ENCODE measurements around the gene SACM1L.
A peak's percentile ranks its signal among the peaks of the same experiment; 100 is the strongest.
"Not testable (repeated sequence)": the region's sequence is repeated elsewhere in the genome, so short reads cannot be mapped to it uniquely, and the experiment has no call there.

Gene SACM1L

DNA sequence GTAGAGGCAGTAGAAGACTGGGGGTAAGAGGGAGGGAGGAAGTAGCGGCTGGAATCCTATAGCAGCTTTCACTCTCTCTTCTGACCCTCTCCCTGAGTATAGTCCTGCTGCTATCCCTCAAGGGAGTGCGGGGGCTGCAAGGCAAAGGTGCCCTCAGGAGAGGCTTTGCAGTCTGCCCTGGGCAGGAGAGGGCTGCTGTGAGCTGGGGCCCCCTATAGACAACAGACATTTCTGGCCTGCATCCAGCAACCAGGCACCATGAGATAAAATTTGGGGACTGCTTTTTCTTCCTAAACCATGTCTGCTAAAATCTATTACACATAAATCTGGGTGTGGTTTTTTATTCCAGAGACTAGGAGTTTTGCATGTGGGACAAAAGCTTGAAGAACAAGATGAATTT, 48.0 kb downstream of the SACM1L start:
- DNase-seq (ENCODE audit: extremely low read depth in 1 of 2, low read depth in 1 of 2) = no peak

DNA sequence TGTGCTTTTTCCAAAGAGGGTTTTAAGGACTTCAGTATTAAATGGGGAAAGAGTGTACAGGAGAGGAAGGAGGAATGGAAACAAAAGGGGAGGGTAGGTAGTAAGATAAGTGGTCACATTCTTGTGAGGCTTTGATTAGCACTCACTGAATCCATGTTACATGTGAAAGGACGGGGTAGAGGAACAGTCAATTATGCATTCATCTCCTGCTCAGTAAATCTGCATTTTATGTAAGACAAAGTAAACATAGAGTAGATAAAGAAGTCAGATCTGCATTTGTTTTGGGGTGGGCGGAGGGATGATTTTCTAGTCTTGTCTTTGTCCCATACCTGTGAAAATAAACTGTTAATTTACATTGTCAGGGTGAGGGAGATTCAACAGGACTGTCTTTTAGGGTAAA, 50.8 kb downstream of the SACM1L start:
- no peak for DNase-seq (ENCODE audit: extremely low read depth in 1 of 2, low read depth in 1 of 2)

DNA sequence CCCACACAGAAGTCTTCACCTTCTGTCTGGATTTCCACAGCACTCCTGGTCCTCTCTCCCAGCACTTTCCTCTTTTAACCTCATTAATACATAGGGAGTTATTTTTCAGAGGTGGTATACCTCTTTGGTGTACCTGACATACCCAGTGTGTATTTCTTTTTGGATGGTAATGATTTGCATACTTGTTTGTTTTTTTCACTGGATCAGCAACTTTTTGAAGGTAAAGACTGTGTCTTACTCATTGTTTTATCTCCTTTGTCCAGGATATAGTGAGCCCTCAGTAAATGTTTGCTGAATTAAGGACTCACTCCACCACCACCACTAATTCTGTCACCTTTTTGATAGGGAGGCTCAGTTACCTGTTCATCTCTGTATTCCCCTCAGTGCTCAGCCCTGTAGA, 52.1 kb downstream of the SACM1L start:
- no peak for DNase-seq (ENCODE audit: extremely low read depth in 1 of 2, low read depth in 1 of 2)

DNA sequence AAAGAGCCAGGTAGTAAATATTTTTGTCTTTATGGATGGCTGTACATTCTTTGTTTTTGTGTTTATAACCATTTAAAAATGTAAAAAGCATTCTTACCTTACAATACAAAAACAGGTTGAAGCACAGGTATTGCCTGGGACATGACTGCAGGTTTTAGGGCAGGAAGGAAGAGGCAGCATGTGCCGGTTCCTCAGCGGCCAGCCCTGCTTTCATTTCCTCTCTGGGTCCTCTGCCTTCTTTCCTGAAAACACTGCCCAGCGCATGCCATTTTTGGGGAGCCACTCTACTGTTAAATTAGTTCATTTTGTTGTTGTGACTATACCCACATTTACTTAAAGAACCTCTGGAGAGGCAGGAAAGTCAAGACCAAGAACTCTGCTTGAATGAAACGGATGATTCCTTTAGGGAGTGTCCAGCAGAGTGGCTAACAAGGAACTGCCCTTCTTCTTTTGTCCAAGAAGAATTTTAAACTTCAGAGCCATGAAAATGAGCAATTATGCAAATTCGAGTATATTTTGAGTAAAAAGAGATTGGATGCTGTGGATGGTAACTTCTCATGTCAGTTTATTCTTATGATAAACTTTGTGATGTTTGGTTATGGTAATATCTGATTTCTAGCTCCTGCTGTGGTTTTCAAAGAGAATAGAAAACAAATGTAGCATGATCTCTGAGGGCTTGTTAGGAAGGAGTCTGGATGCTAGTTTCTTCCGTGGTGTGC, 52.7 kb downstream of the SACM1L start:
- DNase-seq (ENCODE audit: extremely low read depth in 1 of 2, low read depth in 1 of 2) = no peak

DNA sequence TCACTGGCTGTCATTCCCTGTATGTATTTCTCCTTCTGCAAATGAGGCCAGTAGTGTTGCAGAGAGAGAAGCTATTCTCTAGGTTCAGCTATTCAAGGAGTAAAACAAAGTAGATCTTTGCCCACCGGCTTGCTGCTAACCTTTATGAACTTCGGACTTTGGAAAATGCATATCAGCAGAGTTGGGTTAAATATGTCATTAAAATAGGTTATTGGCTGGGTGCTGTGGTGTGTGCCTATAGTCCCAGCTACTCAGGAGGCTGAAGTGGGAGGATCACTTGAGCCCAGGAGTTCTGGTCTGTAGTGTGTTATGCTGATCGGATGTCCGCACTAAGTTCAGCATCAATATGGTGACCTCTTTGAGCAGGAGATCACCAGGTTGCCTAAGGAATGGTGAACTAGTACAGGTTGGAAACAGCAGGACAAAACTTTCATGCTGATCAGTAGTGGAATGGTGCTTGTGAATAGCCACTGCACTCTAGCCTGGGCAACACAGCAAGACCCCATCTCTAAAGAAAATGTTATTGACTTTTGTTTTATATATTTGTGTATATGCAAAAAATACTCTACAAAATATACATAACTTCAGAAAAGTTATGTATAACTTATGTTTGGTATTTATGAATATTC, 53.4 kb downstream of the SACM1L start:
- DNase-seq (ENCODE audit: extremely low read depth in 1 of 2, low read depth in 1 of 2) = no peak

DNA sequence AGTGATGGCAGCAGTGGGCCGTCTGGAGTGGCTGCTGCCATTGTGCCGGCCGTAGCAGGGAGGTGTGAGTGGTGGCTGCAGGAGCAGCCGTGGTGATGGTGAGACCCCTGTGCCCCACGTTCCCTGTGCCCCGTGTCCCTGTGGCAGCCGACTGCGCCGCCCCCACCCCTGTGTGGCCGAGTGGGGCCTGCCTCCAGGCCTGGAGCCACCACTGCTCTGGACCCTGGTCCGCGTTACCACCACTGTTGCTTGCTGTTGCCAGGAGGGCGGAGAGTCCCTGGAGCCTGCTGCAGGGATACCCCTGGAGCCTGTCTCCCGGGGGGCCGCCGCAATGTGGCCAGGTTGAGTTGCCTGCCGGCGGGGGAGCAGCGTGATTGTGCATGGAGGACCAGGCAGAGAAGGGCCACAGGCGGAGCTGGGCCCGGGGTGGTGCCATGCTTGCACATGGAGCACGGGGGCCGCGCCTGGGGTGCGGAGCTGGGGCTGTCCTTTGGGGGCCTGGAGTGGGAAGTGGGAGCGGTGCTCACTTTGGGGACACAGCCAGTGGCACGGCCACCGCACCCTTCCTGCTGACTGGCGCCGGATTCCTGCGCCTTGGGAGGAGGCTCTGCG, 57.1 kb downstream of the SACM1L start:
- DNase-seq (ENCODE audit: extremely low read depth in 1 of 2, low read depth in 1 of 2) = no peak

DNA sequence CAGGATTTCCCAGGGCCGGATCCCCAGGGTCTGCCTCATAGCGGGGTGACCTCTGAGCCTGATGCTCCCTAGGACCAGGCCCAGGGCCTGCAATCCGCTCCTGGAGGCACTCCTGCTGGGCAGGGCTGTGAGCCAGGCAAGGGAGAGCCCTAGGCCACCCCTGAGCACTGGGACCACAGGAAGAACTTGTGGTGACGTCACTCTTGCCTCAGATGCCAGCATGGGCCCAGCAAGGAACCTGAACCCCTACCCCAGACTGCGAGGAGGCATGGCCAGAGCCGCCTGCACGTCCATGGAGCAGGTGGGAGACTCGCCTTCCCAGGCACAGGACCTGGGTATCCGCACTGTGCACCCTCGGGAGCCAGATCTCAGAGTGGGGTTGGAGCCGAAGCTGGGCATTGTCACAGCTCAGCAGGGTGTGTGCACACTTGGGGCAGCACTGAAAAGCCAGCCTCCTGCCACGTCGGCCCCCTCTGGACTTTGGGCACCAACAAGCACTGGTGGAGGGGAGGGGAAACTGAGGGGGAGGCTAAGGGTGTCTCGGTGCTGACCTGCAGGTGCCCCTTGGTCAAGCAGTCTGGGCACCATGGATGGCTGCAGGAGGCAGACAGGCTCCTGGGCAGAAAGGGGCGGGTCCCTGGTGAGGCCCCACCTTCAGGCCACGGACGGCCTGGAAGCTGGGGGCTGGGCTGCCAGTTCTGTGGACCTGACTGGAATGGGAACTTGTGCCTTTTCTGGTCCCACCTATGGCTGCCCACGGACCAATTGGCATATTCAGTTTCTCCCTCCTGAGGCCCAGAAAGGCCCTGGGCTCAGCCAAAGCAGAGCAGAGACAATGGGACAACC, 57.8 kb downstream of the SACM1L start:
- DNase-seq (ENCODE audit: extremely low read depth in 1 of 2, low read depth in 1 of 2) = no peak

DNA sequence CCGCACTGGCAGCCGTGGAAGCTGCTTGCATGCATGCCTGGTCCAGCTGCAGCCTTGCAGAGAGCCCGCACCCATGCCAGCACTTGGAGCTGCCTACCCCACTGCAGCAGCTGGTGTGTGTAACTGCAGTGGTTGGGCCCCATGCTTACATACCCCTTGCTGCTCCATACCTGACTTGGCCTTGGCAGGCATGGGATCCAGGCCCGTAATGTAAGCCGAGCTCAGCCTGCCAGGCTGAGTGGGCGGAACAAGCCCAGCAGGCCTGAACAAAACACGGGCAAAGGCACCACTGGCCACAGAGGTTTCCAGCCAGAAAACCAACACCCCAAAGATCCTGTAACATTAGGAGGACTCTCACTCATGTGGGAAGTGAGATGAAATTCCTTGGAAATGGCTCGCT, 58.9 kb downstream of the SACM1L start:
- no peak for DNase-seq (ENCODE audit: extremely low read depth in 1 of 2, low read depth in 1 of 2)

DNA sequence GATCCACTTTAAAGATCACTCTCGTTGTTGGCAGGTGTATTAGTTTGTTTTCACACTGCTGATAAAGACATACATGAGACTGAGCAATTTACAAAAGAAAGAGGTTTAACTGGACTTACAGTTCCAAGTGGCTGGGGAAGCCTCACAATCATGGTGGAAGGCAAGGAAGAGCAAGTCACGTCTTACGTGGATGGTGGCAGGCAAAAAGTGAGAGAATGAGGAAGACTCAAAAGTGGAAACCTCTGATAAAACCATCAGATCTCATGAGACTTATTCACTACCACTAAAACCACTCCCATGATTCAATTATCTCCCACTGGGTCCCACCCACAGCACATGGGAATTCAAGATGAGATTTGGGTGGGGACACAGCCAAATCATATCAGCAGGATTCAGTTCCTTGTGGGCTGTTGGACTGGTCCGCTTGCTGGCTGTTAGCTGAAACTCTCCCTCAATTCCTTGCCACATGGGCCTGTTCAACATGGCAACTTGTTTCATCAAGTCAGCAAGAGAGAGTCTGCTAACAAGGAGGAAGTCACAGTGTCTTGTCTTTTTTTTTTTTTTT, 59.9 kb downstream of the SACM1L start:
- not testable (repeated sequence) for DNase-seq (ENCODE audit: extremely low read depth in 1 of 2, low read depth in 1 of 2)

DNA sequence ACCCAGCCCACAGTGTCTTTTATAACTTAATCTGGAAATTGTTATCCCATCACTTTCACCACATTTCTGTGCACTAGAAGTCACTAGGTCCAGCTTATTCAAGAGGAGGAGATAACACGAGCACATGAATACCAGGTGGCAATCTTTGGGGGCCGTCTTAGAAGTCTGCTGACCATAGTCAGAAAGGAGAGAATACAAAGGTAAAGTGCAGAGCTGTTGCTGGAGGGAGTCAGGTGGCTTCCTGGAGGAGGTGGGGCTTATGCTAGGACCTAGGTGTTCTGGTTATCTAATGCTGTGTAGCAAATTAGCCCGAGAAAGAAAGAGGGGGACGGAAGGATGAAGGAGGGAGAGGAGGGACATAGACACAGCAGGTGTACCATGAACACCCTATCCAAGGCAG, 60.7 kb downstream of the SACM1L start:
- DNase-seq (ENCODE audit: extremely low read depth in 1 of 2, low read depth in 1 of 2) = no peak

DNA sequence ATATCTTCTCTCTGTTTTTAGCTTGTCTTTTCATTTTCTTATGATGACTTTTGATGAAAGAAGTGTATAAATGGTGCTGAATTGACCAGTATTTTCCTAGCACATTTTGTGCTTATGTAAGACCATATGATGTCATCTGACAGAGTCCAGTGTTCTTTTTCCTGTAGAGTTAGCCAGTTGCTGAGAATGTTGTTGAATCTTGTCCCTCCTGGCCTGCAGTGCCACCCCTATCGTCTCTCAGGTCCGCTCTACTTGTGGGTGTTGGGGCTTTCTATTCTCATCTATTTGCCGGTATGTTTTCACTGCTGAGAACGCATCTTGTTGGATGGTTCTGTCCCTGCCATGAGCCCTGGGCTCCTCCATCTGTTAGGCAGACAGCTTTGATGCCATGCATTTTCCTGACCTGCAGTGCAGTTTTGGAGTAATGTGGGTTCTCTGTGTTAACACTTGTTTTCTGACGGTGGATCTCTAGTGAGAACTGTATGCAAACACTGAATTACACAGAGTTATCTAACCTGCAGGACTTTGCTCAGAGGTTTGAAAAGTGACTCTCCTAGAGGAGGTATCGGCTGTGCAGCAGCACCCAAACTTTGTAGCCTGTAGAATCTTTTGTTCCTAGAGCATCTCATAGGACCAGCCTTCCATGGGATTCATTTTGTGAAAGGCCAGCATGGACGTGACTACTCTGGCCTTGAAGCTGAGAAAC, 62.5 kb downstream of the SACM1L start:
- no peak for DNase-seq (ENCODE audit: extremely low read depth in 1 of 2, low read depth in 1 of 2)

DNA sequence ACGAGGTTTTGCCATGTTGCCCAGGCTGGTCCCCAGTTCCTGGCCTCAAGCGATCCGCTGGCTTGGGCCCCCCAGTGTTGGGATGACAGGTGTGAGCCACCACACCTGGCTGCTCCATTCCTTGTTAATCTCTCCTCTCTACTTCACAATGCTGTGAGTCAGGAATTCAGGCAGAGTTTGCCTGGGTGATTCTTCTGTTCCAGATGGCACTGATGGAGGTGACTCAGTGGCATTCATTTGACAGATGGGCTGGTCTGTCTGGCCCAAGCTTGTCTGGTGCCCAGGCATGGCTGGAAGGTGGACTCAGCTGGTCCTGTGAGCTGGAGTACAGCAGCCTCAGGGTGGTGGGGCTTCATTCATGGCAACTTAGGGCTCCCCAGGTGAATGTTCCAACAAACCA, 63.9 kb downstream of the SACM1L start:
- no peak for DNase-seq (ENCODE audit: extremely low read depth in 1 of 2, low read depth in 1 of 2)

DNA sequence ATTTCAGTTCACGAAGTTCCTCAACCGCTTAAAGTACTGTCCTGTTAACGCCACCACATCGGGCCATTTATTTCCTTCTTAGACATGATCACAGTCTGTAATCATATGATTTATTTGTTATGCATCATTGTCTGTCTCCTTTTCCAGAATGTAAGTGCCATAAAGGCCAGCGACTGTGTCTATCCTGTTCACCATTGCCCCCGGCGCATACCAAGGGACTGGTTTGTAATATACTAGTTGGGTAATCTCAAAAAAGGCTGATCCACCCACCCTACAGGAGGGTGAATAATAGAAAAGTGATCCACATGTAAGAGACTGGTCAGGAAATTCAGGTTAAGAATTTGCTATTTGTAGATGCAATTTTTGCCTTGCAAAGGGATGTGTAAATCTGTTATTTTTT, 65.3 kb downstream of the SACM1L start:
- no peak for DNase-seq (ENCODE audit: extremely low read depth in 1 of 2, low read depth in 1 of 2)

DNA sequence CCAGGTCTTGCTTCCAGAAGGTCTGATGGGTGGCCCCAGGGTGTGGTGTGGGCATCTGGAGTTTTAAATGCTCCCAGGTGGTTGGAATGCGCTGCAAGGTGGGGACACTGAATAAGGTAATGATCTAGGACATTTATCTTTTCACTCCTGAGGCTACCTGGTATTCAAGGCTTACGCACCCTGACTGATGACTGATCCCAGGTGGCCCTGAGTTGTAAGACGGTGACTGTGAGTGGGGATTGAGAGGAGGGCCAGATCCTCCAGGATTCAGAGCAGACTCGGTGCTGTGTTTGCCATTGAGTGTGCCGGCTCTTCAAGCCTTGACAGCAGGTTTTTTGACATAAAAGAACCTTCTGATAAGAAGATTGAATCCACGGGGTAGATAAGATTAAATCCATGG, 66.9 kb downstream of the SACM1L start:
- DNase-seq (ENCODE audit: extremely low read depth in 1 of 2, low read depth in 1 of 2) = no peak

DNA sequence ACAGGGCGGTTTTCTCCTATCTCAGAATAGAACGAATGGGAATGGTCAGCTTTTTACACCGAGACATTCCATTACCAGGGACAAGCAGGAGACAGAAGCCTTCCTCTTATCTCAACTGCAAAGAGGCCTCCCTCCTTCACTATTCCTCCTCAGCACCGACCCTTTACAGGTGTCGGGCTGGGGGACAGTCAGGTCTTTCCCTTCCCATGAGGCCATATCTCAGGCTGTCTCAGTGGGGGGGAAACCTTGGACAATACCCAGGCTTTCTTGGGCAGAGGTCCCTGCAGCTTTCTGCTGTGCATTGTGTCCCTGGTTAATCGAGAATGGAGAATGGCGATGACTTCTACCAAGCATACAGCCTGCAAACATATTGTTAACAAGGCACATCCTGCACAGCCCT, 67.9 kb downstream of the SACM1L start:
- not testable (repeated sequence) for DNase-seq (ENCODE audit: extremely low read depth in 1 of 2, low read depth in 1 of 2)

DNA sequence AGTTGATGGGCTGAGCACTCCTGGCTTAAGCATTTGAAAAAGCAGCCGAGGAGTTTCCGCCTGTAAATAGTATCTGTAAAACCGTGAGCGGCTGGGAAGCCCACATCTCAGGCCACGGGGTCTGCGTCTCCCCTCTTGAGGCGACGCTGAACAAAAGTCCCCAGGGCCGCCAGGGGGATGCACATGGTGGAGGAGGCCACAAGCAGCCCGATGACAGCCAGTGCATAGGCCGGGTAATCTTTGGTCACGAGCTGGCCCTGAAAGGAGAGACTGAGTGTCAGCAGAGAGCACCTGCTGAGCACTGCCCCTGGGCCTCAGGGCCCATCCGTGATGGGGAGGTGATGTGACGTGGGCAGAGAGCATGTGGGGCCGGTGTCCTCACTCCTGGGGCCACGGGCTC, 69.7 kb downstream of the SACM1L start:
- DNase-seq (ENCODE audit: extremely low read depth in 1 of 2, low read depth in 1 of 2) = no peak

DNA sequence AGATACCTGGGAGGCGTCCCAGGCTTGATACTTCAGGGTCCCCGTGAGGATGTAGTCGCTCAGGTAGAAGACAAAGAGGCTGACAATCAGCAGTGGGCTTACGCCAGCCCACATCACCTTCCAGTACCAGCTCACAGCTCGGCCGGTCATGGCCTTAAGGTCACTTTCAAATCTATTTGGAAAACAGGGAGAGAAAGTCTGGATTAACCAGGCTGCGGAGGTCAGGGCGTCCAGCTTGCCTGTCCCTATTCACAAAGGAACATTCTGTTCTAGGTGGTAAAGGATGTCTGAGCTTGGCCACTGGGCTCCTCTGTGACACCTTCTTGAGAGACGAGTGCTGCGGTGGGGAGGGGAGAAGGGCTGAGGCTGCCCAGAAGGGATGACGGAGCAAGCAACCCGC, 70.7 kb downstream of the SACM1L start:
- no peak for DNase-seq (ENCODE audit: extremely low read depth in 1 of 2, low read depth in 1 of 2)

DNA sequence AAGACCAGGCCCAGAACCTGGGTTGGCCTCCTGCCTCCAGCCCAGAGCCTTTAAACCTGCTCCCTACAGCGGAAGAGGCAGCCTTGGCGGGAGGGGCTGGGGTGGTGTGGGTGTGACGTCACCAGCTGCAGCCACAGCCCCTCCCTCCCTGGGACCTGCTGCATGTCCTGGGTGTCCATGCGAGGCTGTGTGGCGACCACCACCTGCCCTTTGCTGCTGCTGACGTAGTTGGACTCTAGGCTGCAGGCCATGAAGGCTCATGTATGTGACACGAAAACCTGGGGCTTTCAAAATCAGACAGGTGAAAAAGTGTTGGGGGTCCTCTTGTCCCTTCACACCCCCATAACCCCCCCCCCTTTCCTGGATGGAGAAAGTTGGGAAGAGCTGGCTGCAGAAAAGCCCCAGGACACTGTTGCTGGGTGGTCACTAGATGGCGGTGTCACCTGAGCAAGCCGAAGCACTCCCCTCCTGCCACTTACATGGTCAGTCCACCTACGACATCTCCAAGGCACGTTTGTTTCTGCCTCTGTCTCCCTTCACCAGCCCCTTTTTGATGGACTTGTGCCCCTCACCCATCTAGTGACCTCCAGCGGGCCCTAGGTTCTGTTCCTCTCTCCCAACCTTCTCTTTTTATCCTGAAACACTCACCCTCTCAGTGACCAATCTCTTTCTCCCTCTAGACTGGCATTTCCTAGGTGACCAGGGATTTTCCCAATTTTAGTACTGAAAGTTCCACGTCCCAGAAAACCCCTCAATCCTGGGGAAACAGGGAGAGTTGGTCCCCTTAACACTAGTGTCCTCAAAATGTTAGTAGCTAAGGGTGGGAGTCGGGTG, 71.9 kb downstream of the SACM1L start:
- peak in 1 of 2 donors; percentile 19 for DNase-seq (ENCODE audit: extremely low read depth in 1 of 2, low read depth in 1 of 2)

DNA sequence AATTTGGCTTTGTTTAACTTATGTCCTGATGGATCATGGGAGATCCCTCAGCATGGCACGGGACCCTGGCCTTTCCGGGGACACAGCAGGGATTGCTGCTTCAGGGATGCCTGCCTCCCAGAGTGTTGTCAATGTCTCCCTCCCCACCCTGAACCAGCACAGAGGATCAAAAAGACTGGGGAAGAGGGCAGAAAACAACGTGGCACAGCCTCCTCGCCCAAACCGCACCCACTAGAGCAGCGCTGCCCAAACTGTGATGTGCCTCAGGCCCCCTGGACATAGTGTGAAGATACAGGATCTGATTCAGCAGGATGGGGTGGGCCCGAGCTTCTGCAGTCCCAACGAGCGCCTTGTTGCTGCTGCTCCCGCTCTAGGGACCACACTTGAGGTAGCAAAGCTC, 72.6 kb downstream of the SACM1L start:
- no peak for DNase-seq (ENCODE audit: extremely low read depth in 1 of 2, low read depth in 1 of 2)

Data from stimulated activated CD8-positive, alpha-beta memory T cell treated with anti-CD3 and anti-CD28 coated beads, Interleukin-7, amount 100 ng/mL, for 48 hours (primary cell).